GM18520 (cell line): Measurements from ENCODE around the gene THTPA.

Source experiments
- ATAC-seq: cut with Tn5 transposase; IDR thresholded peaks from one replicate; pipeline ENCODE4 v1.9.1; 2021; ENCODE audit not compliant: unreplicated experiment

The THTPA gene

GRCh38 chr14:23566112-23566777, 10.2 kb downstream of the THTPA start:
- no peak for ATAC-seq

- no peak for ATAC-seq
These were observed 10.7 kb downstream of the THTPA start for GRCh38 chr14:23566778-23567185.

GRCh38 chr14:23567186-23568020, 11.3 kb downstream of the THTPA start, which contains the start of gene AP1G2:
Gene AP1G2 (minus strand): TSS chr14:23567791. CDS start chr14:23567314, 477 bp downstream.
- peak; percentile 72 for ATAC-seq

- no peak for ATAC-seq
These were observed 12.0 kb downstream of the THTPA start for GRCh38 chr14:23568021-23568599.

GRCh38 chr14:23568600-23569331, 12.7 kb downstream of the THTPA start:
- ATAC-seq: no peak

GRCh38 chr14:23569443-23570151, 13.5 kb downstream of the THTPA start:
- ATAC-seq: no peak

GRCh38 chr14:23570806-23571483, 14.9 kb downstream of the THTPA start:
- ATAC-seq: no peak

- no peak for ATAC-seq
These were observed 15.8 kb downstream of the THTPA start for GRCh38 chr14:23571701-23572523.

GRCh38 chr14:23572524-23572828, 16.4 kb downstream of the THTPA start:
- no peak for ATAC-seq

GRCh38 chr14:23572836-23573235, 16.8 kb downstream of the THTPA start:
- no peak for ATAC-seq

GRCh38 chr14:23573384-23574015, 17.4 kb downstream of the THTPA start:
- no peak for ATAC-seq

- ATAC-seq: no peak
These were observed 21.1 kb downstream of the THTPA start for GRCh38 chr14:23577004-23577681.

GRCh38 chr14:23577710-23578392, 21.8 kb downstream of the THTPA start:
- ATAC-seq: no peak

GRCh38 chr14:23578560-23579310, 22.7 kb downstream of the THTPA start, which contains the start of gene JPH4:
Gene JPH4 (minus strand): TSS chr14:23578790. CDS start chr14:23577453, 1,337 bp downstream.
- ATAC-seq: no peak

- no peak for ATAC-seq
These were observed 23.2 kb downstream of the THTPA start for GRCh38 chr14:23579311-23579630.

- no peak for ATAC-seq
These were observed 23.7 kb downstream of the THTPA start for GRCh38 chr14:23579739-23580138.
